ENCODE data around the gene RBX1.

RBX1 gene

GRCh38 chr22:40951795-40952605 lies 822 bp downstream of the RBX1 start:
- Histone ChIP-seq H3K36me3 (ENCODE audit: control insufficient read depth, low read depth, low read length) (peaks cover 26% of the 10 kb centered on the region), H3K27ac (ENCODE audit: low read length) (peak overlapping the region; percentile 65), H3K9me3 (ENCODE audit: control insufficient read depth, low read depth, low read length) (no peaks in the 10 kb centered on the region), H3K27me3 (ENCODE audit: control insufficient read depth, insufficient read depth, low read length) (no peaks in the 10 kb centered on the region), H3K9ac (ENCODE audit: low read length) (peak overlapping the region; percentile 90), H3K4me3 (ENCODE audit: low read length) (peak overlapping the region; percentile 94), H3K4me1 (ENCODE audit: control insufficient read depth, low read depth, low read length) (peaks cover 4% of the 10 kb centered on the region)

- peaks cover 26% of the 10 kb centered on the region for H3K36me3 ChIP-seq (ENCODE audit: control insufficient read depth, low read depth, low read length)
- no peaks in the 10 kb centered on the region for H3K27me3 ChIP-seq (ENCODE audit: control insufficient read depth, insufficient read depth, low read length)
- no peak overlapping the region for H3K4me3 ChIP-seq (ENCODE audit: low read length)
- peaks cover 4% of the 10 kb centered on the region for H3K4me1 ChIP-seq (ENCODE audit: control insufficient read depth, low read depth, low read length)
- no peak overlapping the region for H3K9ac ChIP-seq (ENCODE audit: low read length)
- H3K27ac ChIP-seq (ENCODE audit: low read length): no peak overlapping the region
- no peaks in the 10 kb centered on the region for H3K9me3 ChIP-seq (ENCODE audit: control insufficient read depth, low read depth, low read length)
Measured at GRCh38 chr22:40953471-40953870, 2.3 kb downstream of the RBX1 start.

DNA sequence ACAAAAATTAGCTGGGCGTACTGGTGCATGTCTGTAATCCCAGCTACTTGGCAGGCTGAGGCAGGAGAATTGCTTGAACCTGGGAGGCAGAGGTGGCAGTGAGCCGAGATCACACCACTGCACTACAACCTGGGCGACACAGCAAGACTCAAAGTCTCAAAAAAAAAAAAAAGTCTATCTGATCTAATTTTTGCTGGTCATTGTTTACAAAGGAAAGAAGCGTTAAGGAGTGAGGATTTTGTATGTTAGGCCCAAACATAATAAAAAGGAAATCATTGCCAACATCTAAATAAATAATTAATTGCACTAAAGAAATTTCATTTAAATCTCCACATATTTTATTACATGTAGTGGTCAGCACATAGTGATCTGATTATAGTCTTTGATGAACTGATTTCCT lies 2.9 kb downstream of the RBX1 start:
- no peaks in the 10 kb centered on the region for H3K27me3 ChIP-seq (ENCODE audit: control insufficient read depth, insufficient read depth, low read length)
- H3K36me3 ChIP-seq (ENCODE audit: control insufficient read depth, low read depth, low read length): peaks cover 26% of the 10 kb centered on the region

DNA sequence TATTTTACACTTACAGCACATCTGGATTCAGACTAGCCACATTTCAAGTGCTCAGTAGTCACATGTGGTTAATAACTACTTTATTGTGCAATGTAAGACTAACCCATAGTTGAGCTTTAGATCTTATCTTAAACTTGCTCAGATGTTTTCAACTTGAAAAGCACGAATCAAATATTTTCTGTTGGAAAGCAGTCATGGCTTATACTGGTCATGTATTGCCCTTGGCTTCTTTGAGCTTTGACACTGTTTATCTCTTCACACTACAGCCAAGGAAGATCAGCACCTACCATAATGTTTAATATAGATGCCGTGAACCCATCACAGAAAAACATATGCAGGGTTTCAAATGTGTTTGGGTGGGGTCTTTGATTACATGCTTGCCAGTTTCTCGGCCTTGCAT lies 4.4 kb downstream of the RBX1 start:
- Histone ChIP-seq H3K4me3 (ENCODE audit: low read length) (no peak overlapping the region), H3K9me3 (ENCODE audit: control insufficient read depth, low read depth, low read length) (no peaks in the 10 kb centered on the region), H3K4me1 (ENCODE audit: control insufficient read depth, low read depth, low read length) (peaks cover 4% of the 10 kb centered on the region), H3K27me3 (ENCODE audit: control insufficient read depth, insufficient read depth, low read length) (no peaks in the 10 kb centered on the region), H3K9ac (ENCODE audit: low read length) (no peak overlapping the region), H3K36me3 (ENCODE audit: control insufficient read depth, low read depth, low read length) (peaks cover 26% of the 10 kb centered on the region), H3K27ac (ENCODE audit: low read length) (no peak overlapping the region)

More for the DNA sequence above, 2.9 kb downstream of the RBX1 start:
- H3K4me3 ChIP-seq (ENCODE audit: low read length): no peak overlapping the region
- H3K4me1 ChIP-seq (ENCODE audit: control insufficient read depth, low read depth, low read length): peaks cover 4% of the 10 kb centered on the region
- H3K27ac ChIP-seq (ENCODE audit: low read length): no peak overlapping the region
- no peak overlapping the region for H3K9ac ChIP-seq (ENCODE audit: low read length)
- H3K9me3 ChIP-seq (ENCODE audit: control insufficient read depth, low read depth, low read length): no peaks in the 10 kb centered on the region

DNA sequence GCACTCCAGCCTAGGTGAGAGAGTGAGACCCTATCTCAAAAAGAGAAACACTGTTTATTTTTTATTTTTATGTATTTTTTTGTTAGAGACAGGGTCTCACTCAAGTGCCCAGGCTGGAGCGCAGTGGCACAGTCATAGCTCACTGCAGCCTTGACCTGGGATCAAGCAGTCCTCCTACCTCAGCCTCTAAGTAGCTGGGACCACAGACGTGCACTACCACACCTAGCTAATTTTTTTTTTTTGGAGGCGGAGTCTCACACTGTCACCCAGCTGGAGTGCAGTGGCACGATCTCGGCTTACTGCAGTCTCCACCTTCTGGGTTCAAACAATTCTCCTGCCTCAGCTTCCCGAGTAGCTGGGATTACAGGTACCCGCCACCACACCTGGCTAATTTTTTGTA lies 6.4 kb downstream of the RBX1 start:
- Histone ChIP-seq H3K9me3 (ENCODE audit: control insufficient read depth, low read depth, low read length) (no peaks in the 10 kb centered on the region), H3K9ac (ENCODE audit: low read length) (no peak overlapping the region), H3K36me3 (ENCODE audit: control insufficient read depth, low read depth, low read length) (peaks cover 32% of the 10 kb centered on the region), H3K27ac (ENCODE audit: low read length) (no peak overlapping the region), H3K4me1 (ENCODE audit: control insufficient read depth, low read depth, low read length) (peaks cover 2% of the 10 kb centered on the region), H3K27me3 (ENCODE audit: control insufficient read depth, insufficient read depth, low read length) (no peaks in the 10 kb centered on the region), H3K4me3 (ENCODE audit: low read length) (no peak overlapping the region)

GRCh38 chr22:40958299-40958698 lies 7.1 kb downstream of the RBX1 start:
- no peaks in the 10 kb centered on the region for H3K9me3 ChIP-seq (ENCODE audit: control insufficient read depth, low read depth, low read length)
- no peaks in the 10 kb centered on the region for H3K27me3 ChIP-seq (ENCODE audit: control insufficient read depth, insufficient read depth, low read length)
- no peak overlapping the region for H3K9ac ChIP-seq (ENCODE audit: low read length)
- H3K36me3 ChIP-seq (ENCODE audit: control insufficient read depth, low read depth, low read length): peaks cover 31% of the 10 kb centered on the region
- no peak overlapping the region for H3K4me3 ChIP-seq (ENCODE audit: low read length)
- no peaks in the 10 kb centered on the region for H3K4me1 ChIP-seq (ENCODE audit: control insufficient read depth, low read depth, low read length)
- no peak overlapping the region for H3K27ac ChIP-seq (ENCODE audit: low read length)

DNA sequence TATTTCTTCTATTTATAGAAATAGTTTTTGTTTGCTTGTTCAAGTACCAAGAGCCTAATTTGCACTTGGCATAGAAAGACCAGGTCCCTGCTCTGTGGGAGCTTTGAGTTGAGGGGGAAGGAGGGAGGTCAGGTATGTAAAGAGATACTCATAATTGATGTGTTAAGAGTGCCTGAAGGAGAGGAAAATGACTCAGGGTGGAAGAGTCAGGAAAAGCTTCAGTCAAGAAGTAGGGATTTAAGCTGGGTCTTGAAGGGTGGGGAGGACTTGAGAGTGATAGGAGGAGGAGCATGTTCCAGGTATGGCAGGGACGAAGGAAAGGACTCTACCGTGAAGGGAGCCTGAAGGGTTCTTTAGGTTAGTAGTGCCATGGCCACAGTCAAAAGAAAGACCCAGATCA lies 9.0 kb downstream of the RBX1 start:
- no peaks in the 10 kb centered on the region for H3K9me3 ChIP-seq (ENCODE audit: control insufficient read depth, low read depth, low read length)
- no peaks in the 10 kb centered on the region for H3K27me3 ChIP-seq (ENCODE audit: control insufficient read depth, insufficient read depth, low read length)
- no peak overlapping the region for H3K9ac ChIP-seq (ENCODE audit: low read length)
- H3K4me1 ChIP-seq (ENCODE audit: control insufficient read depth, low read depth, low read length): no peaks in the 10 kb centered on the region
- H3K36me3 ChIP-seq (ENCODE audit: control insufficient read depth, low read depth, low read length): peaks cover 30% of the 10 kb centered on the region
- no peak overlapping the region for H3K27ac ChIP-seq (ENCODE audit: low read length)
- no peak overlapping the region for H3K4me3 ChIP-seq (ENCODE audit: low read length)

GRCh38 chr22:40965936-40966725 lies 15.0 kb downstream of the RBX1 start:
- no peak overlapping the region for H3K9ac ChIP-seq (ENCODE audit: low read length)
- H3K27me3 ChIP-seq (ENCODE audit: control insufficient read depth, insufficient read depth, low read length): no peaks in the 10 kb centered on the region
- H3K9me3 ChIP-seq (ENCODE audit: control insufficient read depth, low read depth, low read length): no peaks in the 10 kb centered on the region
- H3K27ac ChIP-seq (ENCODE audit: low read length): no peak overlapping the region
- no peaks in the 10 kb centered on the region for H3K4me1 ChIP-seq (ENCODE audit: control insufficient read depth, low read depth, low read length)
- peaks cover 64% of the 10 kb centered on the region for H3K36me3 ChIP-seq (ENCODE audit: control insufficient read depth, low read depth, low read length)
- H3K4me3 ChIP-seq (ENCODE audit: low read length): no peak overlapping the region

GRCh38 chr22:40966726-40967085 lies 15.5 kb downstream of the RBX1 start:
- Histone ChIP-seq H3K27ac (ENCODE audit: low read length) (no peak overlapping the region), H3K36me3 (ENCODE audit: control insufficient read depth, low read depth, low read length) (peaks cover 62% of the 10 kb centered on the region)

DNA sequence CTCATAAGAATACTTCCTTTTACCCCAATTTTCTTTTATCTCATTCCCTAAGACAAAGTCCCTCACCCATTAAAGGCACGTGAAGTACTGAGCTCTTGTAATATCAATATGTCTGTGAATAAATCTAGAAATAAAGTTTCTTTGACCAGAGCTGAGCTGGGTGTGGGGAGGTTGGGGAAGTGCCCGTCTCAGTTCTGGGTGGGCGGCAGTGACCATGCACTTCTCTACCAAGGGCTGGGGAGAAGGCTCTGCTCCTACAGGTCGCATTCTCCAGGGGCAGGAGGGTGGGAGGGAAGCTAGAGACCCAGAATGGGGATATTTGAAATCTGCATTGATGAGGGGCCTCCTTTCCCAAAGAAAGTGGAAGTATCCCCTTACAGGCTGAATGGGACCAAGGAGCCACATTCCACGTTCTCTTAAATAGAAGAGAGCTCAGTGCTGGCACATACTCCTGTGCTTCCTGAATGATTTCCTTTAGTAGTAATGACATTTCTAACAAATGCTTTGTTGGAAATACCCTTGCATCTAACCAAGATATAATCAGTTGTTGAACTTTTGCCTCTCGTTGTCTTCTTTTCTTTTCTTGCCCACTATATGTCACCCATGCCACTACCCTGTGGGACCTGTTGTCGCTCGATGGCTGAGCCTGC lies 16.1 kb downstream of the RBX1 start:
- Histone ChIP-seq H3K27ac (ENCODE audit: low read length) (no peak overlapping the region), H3K36me3 (ENCODE audit: control insufficient read depth, low read depth, low read length) (peaks cover 58% of the 10 kb centered on the region), H3K27me3 (ENCODE audit: control insufficient read depth, insufficient read depth, low read length) (no peaks in the 10 kb centered on the region), H3K9ac (ENCODE audit: low read length) (no peak overlapping the region), H3K9me3 (ENCODE audit: control insufficient read depth, low read depth, low read length) (no peaks in the 10 kb centered on the region), H3K4me3 (ENCODE audit: low read length) (no peak overlapping the region), H3K4me1 (ENCODE audit: control insufficient read depth, low read depth, low read length) (no peaks in the 10 kb centered on the region)

More at GRCh38 chr22:40966726-40967085, 15.5 kb downstream of the RBX1 start:
- H3K9me3 ChIP-seq (ENCODE audit: control insufficient read depth, low read depth, low read length): no peaks in the 10 kb centered on the region
- H3K27me3 ChIP-seq (ENCODE audit: control insufficient read depth, insufficient read depth, low read length): no peaks in the 10 kb centered on the region
- no peak overlapping the region for H3K4me3 ChIP-seq (ENCODE audit: low read length)
- H3K4me1 ChIP-seq (ENCODE audit: control insufficient read depth, low read depth, low read length): no peaks in the 10 kb centered on the region
- H3K9ac ChIP-seq (ENCODE audit: low read length): no peak overlapping the region

DNA sequence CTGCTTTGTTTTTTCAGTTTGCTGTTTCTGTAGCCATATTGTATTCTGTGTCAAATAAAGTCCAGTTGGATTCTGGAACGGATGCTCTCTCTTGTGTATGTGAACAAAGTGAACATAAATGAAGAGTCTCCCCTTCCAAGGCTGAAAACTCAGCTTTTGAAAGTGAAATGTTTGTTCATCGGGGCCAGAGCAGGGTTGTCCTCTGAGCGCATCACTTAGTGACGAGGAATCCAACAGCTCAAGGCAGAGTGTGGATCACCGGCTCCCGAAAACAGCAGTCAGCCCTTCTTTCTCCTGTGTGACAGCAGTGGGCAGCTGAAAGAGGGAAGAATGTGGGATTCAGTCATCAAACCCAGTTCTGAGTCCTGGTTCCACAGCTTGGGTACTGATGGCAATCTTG lies 21.4 kb downstream of the RBX1 start:
- peaks cover 29% of the 10 kb centered on the region for H3K36me3 ChIP-seq (ENCODE audit: control insufficient read depth, low read depth, low read length)

More for the DNA sequence above, 21.4 kb downstream of the RBX1 start:
- Histone ChIP-seq H3K9me3 (ENCODE audit: control insufficient read depth, low read depth, low read length) (no peaks in the 10 kb centered on the region), H3K9ac (ENCODE audit: low read length) (no peak overlapping the region), H3K4me3 (ENCODE audit: low read length) (no peak overlapping the region), H3K27ac (ENCODE audit: low read length) (no peak overlapping the region), H3K4me1 (ENCODE audit: control insufficient read depth, low read depth, low read length) (no peaks in the 10 kb centered on the region), H3K27me3 (ENCODE audit: control insufficient read depth, insufficient read depth, low read length) (no peaks in the 10 kb centered on the region)

Data from iPS-18a (cell line).